Progenitor cell of endocrine pancreas (in vitro differentiated cells): Measurements from ENCODE around the gene GSG1L. TPM values are rescaled to one million over a fixed set of nuclear protein-coding genes. Genes with fewer than 3 reads are reported as not detected.

Source experiments
- DNase-seq: peaks from one replicate; pipeline ENCODE4 v3.0.0; 2021; ENCODE audit warnings: low spot score; ENCODE audit not compliant: unreplicated experiment
- H3K27ac Mint-ChIP-seq: 2 replicates; pipeline ENCODE4 v1.8.0; 2021; ENCODE audit warnings: mild to moderate bottlenecking, moderate library complexity, mixed read lengths
- H3K27me3 Mint-ChIP-seq: 2 replicates; pipeline ENCODE4 v1.8.0; 2021; ENCODE audit warnings: mixed read lengths
- H3K36me3 Mint-ChIP-seq: 2 replicates; pipeline ENCODE4 v1.8.0; 2022; ENCODE audit warnings: mixed read lengths; ENCODE audit not compliant: insufficient read depth
- H3K4me1 Mint-ChIP-seq: 2 replicates; pipeline ENCODE4 v1.8.0; 2021; ENCODE audit warnings: low read depth, mixed read lengths
- H3K4me3 Mint-ChIP-seq: 2 replicates; pipeline ENCODE4 v1.8.0; 2021; ENCODE audit warnings: low read depth, mild to moderate bottlenecking, moderate library complexity, mixed read lengths
- H3K9me3 Mint-ChIP-seq: 2 replicates; pipeline ENCODE4 v1.8.0; 2021; ENCODE audit warnings: low read depth, mixed read lengths
- total RNA-seq: library from RNA; stranded (reverse); gene quantifications from 2 replicates; pipeline ENCODE4 v1.2.1, GENCODE V29; 2021
- TF ChIP-seq, protein P1 (sequence below): fragments of 200-600 bp; sonication (generic); IDR thresholded peaks from one replicate; pipeline ENCODE4 v1.5.0; 2021; ENCODE audit warnings: antibody characterized with exemption, mild to moderate bottlenecking; ENCODE audit not compliant: unreplicated experiment

Gene GSG1L
- total RNA-seq, 1 donor from 2014 or later = 0.17 TPM

DNA sequence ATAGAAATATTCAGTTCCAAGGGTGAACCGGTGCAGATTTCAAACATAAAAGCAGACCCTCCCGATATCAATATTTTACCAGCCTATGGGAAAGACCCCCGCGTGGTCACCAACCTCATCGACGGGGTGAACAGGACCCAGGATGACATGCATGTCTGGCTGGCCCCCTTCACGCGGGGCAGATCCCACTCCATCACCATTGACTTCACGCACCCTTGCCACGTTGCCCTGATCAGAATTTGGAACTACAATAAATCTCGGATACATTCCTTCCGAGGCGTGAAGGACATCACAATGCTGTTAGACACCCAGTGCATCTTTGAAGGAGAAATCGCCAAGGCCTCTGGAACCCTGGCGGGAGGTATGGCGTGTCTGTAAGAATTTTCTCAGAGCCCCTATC, 313.6 kb downstream of the GSG1L start:
- H3K4me3 Mint-ChIP-seq = no peak overlapping the region
- no peaks in the 10 kb centered on the region for H3K27me3 Mint-ChIP-seq
- TF ChIP-seq, protein P1, sequence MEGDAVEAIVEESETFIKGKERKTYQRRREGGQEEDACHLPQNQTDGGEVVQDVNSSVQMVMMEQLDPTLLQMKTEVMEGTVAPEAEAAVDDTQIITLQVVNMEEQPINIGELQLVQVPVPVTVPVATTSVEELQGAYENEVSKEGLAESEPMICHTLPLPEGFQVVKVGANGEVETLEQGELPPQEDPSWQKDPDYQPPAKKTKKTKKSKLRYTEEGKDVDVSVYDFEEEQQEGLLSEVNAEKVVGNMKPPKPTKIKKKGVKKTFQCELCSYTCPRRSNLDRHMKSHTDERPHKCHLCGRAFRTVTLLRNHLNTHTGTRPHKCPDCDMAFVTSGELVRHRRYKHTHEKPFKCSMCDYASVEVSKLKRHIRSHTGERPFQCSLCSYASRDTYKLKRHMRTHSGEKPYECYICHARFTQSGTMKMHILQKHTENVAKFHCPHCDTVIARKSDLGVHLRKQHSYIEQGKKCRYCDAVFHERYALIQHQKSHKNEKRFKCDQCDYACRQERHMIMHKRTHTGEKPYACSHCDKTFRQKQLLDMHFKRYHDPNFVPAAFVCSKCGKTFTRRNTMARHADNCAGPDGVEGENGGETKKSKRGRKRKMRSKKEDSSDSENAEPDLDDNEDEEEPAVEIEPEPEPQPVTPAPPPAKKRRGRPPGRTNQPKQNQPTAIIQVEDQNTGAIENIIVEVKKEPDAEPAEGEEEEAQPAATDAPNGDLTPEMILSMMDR = no peak
- peaks cover 11% of the 10 kb centered on the region for H3K36me3 Mint-ChIP-seq
- no peak for DNase-seq
- no peaks in the 10 kb centered on the region for H3K4me1 Mint-ChIP-seq
- no peaks in the 10 kb centered on the region for H3K9me3 Mint-ChIP-seq
- no peak overlapping the region for H3K27ac Mint-ChIP-seq

DNA sequence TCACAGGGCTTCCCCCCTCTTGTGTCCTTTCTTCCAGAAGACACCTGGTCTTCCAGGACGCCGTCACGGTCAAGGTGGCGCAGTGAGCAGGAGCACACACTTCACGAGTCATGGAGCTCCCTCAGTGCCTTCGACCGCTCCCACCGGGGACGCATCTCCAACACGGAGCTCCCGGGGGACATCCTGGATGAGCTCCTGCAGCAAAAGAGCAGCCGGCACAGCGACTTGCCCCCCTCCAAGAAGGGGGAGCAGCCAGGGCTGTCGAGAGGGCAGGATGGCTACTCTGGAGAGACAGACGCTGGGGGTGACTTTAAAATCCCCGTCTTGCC, 314.0 kb downstream of the GSG1L start:
- no peak for DNase-seq
- H3K4me1 Mint-ChIP-seq = no peaks in the 10 kb centered on the region
- TF ChIP-seq, protein P1 = no peak
- H3K36me3 Mint-ChIP-seq = peaks cover 10% of the 10 kb centered on the region
- no peak overlapping the region for H3K4me3 Mint-ChIP-seq
- no peak overlapping the region for H3K27ac Mint-ChIP-seq
- no peaks in the 10 kb centered on the region for H3K27me3 Mint-ChIP-seq
- H3K9me3 Mint-ChIP-seq = no peaks in the 10 kb centered on the region

DNA sequence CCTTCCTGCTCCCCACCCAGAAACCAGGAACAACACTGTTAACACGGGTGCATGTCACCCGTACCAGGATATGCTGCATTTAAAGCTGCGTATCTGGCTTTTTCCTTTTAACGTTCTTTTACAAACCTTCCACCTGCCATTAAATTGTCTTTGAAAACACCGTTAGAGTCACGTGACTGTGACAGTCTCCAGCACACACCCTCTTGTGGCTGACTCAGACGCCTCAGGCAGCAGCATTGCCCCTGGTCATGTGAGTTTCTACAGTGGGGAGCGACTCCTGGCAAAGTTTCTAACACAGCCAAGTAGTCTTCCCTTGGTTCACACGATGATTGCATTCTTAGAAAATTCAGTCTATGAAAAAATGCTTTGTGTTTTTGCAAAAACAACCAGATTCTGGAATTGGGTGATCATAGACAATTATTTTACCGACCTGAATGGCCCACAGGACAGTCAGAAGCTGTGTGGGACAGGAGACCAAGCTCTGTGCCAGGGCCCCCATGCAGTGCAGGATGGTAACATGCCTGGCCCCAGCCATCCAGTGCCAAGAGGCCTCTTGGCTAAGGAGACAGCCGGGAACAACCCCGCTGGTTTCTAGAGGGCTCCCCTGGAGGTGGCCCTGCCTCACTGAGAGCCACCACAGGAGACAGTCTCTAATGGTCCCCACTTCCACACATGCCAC, 314.5 kb downstream of the GSG1L start:
- H3K27ac Mint-ChIP-seq = no peak overlapping the region

DNA sequence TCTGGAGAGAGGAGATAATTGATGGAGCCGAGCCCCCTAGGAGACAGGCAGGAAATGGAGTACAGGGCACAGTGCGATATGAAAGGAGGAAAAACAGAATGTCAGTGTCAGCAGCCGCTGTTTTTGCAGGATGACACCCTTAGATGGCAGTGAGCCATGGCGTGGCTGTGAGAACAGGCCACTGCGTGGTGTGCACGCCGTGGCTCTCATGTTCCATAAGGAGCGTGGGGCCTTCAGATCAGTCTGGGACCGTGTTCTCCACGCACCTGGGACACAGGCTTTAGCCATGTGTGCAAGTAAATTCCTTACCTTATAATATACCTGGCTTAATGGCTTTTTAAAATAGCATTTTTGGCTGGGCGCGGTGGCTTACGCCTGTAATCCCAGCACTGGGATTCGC, 315.6 kb downstream of the GSG1L start:
- Mint-ChIP-seq H3K27ac (peak overlapping the region; percentile 82), H3K4me1 (no peaks in the 10 kb centered on the region), H3K27me3 (no peaks in the 10 kb centered on the region), H3K4me3 (no peak overlapping the region), H3K9me3 (no peaks in the 10 kb centered on the region), H3K36me3 (peaks cover 12% of the 10 kb centered on the region)
- no peak for DNase-seq
- TF ChIP-seq, protein P1 = no peak

More for the DNA sequence above, 314.5 kb downstream of the GSG1L start:
- Mint-ChIP-seq H3K4me1 (no peaks in the 10 kb centered on the region), H3K36me3 (peaks cover 10% of the 10 kb centered on the region), H3K27me3 (no peaks in the 10 kb centered on the region), H3K4me3 (no peak overlapping the region), H3K9me3 (no peaks in the 10 kb centered on the region)
- TF ChIP-seq, protein P1 = peak; percentile 39
- DNase-seq = no peak

DNA sequence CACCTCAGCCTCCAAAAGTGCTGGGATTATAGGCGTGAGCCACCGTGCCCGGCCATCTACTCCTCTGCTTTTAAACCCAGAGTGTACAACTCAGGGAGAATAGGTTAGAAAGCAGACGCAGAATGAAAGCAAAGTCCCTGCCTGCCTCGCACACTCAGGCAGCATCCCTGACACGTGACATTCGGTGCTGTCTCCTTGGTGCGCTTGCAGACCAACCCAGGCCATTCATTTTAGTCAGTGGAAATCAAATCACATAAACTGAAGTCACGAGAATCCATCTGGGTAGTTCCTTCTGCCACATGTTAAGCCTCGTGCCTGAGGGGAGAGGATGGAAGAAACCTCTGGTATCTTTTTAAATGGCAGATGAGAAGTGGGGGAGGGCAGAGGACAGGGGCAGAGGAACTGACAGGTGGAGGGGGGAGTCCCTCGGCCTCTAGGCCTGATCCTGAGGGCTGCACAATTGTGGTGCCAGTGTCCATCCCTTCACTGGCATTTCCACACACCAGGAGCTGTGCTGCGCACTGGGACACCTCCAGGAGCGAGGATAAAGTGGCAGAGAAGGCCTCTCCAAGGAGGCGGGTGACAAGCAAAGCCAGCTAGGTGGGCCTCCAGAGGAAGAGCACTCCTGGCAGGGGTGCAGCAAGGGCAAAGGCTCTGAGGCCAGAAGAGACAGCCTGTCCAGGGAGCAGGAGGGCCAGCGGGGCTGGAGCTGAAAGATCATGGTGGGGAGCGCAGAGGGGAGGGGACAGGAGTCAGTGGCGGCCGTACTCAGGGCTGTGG, 317.2 kb downstream of the GSG1L start:
- H3K4me3 Mint-ChIP-seq = no peak overlapping the region
- H3K36me3 Mint-ChIP-seq = peaks cover 17% of the 10 kb centered on the region
- no peak overlapping the region for H3K27ac Mint-ChIP-seq
- H3K4me1 Mint-ChIP-seq = no peaks in the 10 kb centered on the region
- TF ChIP-seq, protein P1 = no peak
- H3K27me3 Mint-ChIP-seq = no peaks in the 10 kb centered on the region
- no peaks in the 10 kb centered on the region for H3K9me3 Mint-ChIP-seq
- no peak for DNase-seq
